Measurements from ENCODE around the gene TMEM235.

The TMEM235 gene

DNA sequence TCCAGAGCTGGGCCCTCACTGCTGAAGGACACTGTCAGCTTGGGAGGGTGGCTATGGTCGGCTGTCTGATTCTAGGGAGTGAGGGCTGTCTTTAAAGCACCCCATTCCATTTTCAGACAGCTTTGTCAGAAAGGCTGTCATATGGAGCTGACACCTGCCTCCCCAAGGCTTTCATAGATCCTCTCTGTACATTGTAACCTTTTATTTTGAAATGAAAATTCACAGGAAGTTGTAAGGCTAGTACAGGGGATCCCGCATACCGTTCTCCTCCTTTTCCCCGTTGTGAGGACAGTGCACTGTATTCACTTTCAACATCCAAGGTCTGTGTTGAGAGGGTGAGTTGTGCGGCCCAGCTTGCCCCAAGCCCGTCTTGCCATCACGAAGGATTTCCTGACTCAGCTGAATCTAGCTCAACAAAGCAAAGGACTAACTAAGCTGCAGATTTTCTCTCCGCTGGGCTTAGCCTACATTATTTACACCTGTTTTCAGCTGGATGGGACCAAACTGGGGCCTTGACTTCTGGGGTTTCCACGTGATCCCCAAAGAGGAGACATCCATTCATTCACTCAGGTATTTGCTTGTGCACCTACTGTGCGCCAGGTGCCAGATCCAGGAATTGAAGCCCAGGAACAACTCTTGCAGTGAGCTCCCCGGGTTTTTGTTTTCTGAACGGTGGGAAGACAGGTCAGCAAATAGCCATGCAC, 5.2 kb upstream of the TMEM235 start:
- no peak overlapping the region for H3K4me3 ChIP-seq (ENCODE audit: insufficient read depth in 1 of 2, low read depth in 1 of 2, low read length in 2 of 2)
- no peak overlapping the region for H2BK5ac ChIP-seq (ENCODE audit: low read depth, low read length, poor library complexity, severe bottlenecking)

GRCh38 chr17:78226759-78227454, 4.5 kb upstream of the TMEM235 start:
- H2BK12ac ChIP-seq (ENCODE audit: low read length in 2 of 2) = no peak overlapping the region
- peaks cover 20 to 28% of the 10 kb centered on the region in 2 experiments for H3K27me3 ChIP-seq (ENCODE audit: control insufficient read depth in 1 of 2, insufficient read depth in 1 of 2, low read length in 2 of 2)
- no peak overlapping the region for H3K4me2 ChIP-seq (ENCODE audit: low read length, poor library complexity, severe bottlenecking)
- no peak overlapping the region for H2AK5ac ChIP-seq (ENCODE audit: low read length, severe bottlenecking)
- no peak overlapping the region for H2BK15ac ChIP-seq (ENCODE audit: low read depth, poor library complexity, severe bottlenecking)
- no peak overlapping the region for H3K9ac ChIP-seq (ENCODE audit: low read length)
- no peak overlapping the region for H2BK5ac ChIP-seq (ENCODE audit: low read depth, low read length, poor library complexity, severe bottlenecking)
- H4K91ac ChIP-seq (ENCODE audit: low read length) = peak overlapping the region; percentile 47
- H3K4me1 ChIP-seq (ENCODE audit: control insufficient read depth, insufficient read depth, low read depth, low read length) = peaks cover 13% of the 10 kb centered on the region
- DNase-seq = no peak
- no peak overlapping the region for H3K14ac ChIP-seq (ENCODE audit: low read length in 2 of 2)
- no peak overlapping the region for H2AFZ ChIP-seq (ENCODE audit: low read depth, low read length)
- H3K23ac ChIP-seq (ENCODE audit: low read length in 2 of 2) = no peak overlapping the region
- H3K79me1 ChIP-seq (replicated peaks; ENCODE audit: low read length, poor library complexity, severe bottlenecking) = no peaks in the 10 kb centered on the region
- H3K27ac ChIP-seq (ENCODE audit: low read length, poor library complexity, severe bottlenecking) = no peak overlapping the region
- H3K18ac ChIP-seq (ENCODE audit: low read depth in 1 of 2, low read length in 2 of 2) = no peak overlapping the region
- no peak overlapping the region for H3K4ac ChIP-seq (ENCODE audit: low read depth in 1 of 2, low read length in 2 of 2)
- no peaks in the 10 kb centered on the region for H3K9me3 ChIP-seq (ENCODE audit: control insufficient read depth, low read length)
- H4K8ac ChIP-seq (ENCODE audit: low read length) = peak overlapping the region; percentile 36
- peak overlapping the region in 1 of 2 experiments; percentile 5 for H3K4me3 ChIP-seq (ENCODE audit: insufficient read depth in 1 of 2, low read depth in 1 of 2, low read length in 2 of 2)
- H2BK120ac ChIP-seq (ENCODE audit: low read depth, low read length) = no peak overlapping the region
- WGBS = 85% methylated on average over 18 of the region's 20 CpGs
- H3K36me3 ChIP-seq (ENCODE audit: control insufficient read depth in 1 of 2, insufficient read depth in 2 of 2, low read depth in 1 of 2, low read length in 2 of 2) = peaks cover 0 to 7% of the 10 kb centered on the region in 2 experiments

More for the DNA sequence above, 5.2 kb upstream of the TMEM235 start:
- no peak overlapping the region for H4K8ac ChIP-seq (ENCODE audit: low read length)
- H3K36me3 ChIP-seq (ENCODE audit: control insufficient read depth in 1 of 2, insufficient read depth in 2 of 2, low read depth in 1 of 2, low read length in 2 of 2) = peaks cover 0 to 7% of the 10 kb centered on the region in 2 experiments
- no peak for DNase-seq
- whole genome bisulfite sequencing = 73% methylated on average over 12 of the region's 12 CpGs
- H3K27me3 ChIP-seq (ENCODE audit: control insufficient read depth in 1 of 2, insufficient read depth in 1 of 2, low read length in 2 of 2) = peaks cover 15 to 23% of the 10 kb centered on the region in 2 experiments
- H3K79me1 ChIP-seq (replicated peaks; ENCODE audit: low read length, poor library complexity, severe bottlenecking) = no peaks in the 10 kb centered on the region
- no peak overlapping the region for H3K4me2 ChIP-seq (ENCODE audit: low read length, poor library complexity, severe bottlenecking)
- H2AFZ ChIP-seq (ENCODE audit: low read depth, low read length) = no peak overlapping the region
- H2BK12ac ChIP-seq (ENCODE audit: low read length in 2 of 2) = no peak overlapping the region
- H3K4me1 ChIP-seq (ENCODE audit: control insufficient read depth, insufficient read depth, low read depth, low read length) = peaks cover 8% of the 10 kb centered on the region
- H2BK15ac ChIP-seq (ENCODE audit: low read depth, poor library complexity, severe bottlenecking) = no peak overlapping the region
- no peaks in the 10 kb centered on the region for H3K9me3 ChIP-seq (ENCODE audit: control insufficient read depth, low read length)
- H3K23ac ChIP-seq (ENCODE audit: low read length in 2 of 2) = no peak overlapping the region
- no peak overlapping the region for H4K91ac ChIP-seq (ENCODE audit: low read length)
- H3K18ac ChIP-seq (ENCODE audit: low read depth in 1 of 2, low read length in 2 of 2) = no peak overlapping the region
- no peak overlapping the region for H2BK120ac ChIP-seq (ENCODE audit: low read depth, low read length)
- no peak overlapping the region for H3K14ac ChIP-seq (ENCODE audit: low read length in 2 of 2)
- H2AK5ac ChIP-seq (ENCODE audit: low read length, severe bottlenecking) = no peak overlapping the region
- H3K9ac ChIP-seq (ENCODE audit: low read length) = no peak overlapping the region
- no peak overlapping the region for H3K27ac ChIP-seq (ENCODE audit: low read length, poor library complexity, severe bottlenecking)
- H3K4ac ChIP-seq (ENCODE audit: low read depth in 1 of 2, low read length in 2 of 2) = no peak overlapping the region

DNA sequence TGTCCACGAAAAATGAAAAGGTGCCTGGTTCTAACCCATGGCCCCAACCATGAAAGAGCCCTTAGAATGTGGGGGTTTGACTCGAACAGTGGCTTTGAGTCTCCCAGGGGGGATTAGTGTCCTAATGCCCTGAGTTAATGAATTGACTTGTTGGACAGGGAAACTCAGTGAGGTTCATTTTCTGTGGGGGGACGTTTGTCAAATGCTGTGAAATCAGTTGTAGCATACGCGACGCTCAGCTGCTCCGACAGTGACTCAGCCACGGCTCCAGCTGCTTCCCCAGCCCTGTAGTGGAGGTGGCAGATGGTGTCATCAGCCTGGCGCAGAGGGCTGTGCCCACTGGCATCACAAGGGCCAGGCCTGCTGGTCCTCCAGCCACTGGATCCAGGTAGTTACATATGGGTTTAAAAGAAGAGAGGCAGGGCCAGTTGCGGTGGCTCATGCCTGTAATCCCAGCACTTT, 3.9 kb upstream of the TMEM235 start:
- no peak overlapping the region for H2AFZ ChIP-seq (ENCODE audit: low read depth, low read length)
- H3K36me3 ChIP-seq (ENCODE audit: control insufficient read depth in 1 of 2, insufficient read depth in 2 of 2, low read depth in 1 of 2, low read length in 2 of 2) = peaks cover 0 to 7% of the 10 kb centered on the region in 2 experiments
- H3K4ac ChIP-seq (ENCODE audit: low read depth in 1 of 2, low read length in 2 of 2) = no peak overlapping the region
- H4K8ac ChIP-seq (ENCODE audit: low read length) = no peak overlapping the region
- H2BK5ac ChIP-seq (ENCODE audit: low read depth, low read length, poor library complexity, severe bottlenecking) = no peak overlapping the region
- no peak for DNase-seq
- peaks cover 24 to 34% of the 10 kb centered on the region in 2 experiments for H3K27me3 ChIP-seq (ENCODE audit: control insufficient read depth in 1 of 2, insufficient read depth in 1 of 2, low read length in 2 of 2)
- no peaks in the 10 kb centered on the region for H3K79me1 ChIP-seq (replicated peaks; ENCODE audit: low read length, poor library complexity, severe bottlenecking)
- peak overlapping the region in 1 of 2 experiments; percentile 74 for H3K14ac ChIP-seq (ENCODE audit: low read length in 2 of 2)
- H2AK5ac ChIP-seq (ENCODE audit: low read length, severe bottlenecking) = no peak overlapping the region
- H3K27ac ChIP-seq (ENCODE audit: low read length, poor library complexity, severe bottlenecking) = no peak overlapping the region
- no peak overlapping the region for H3K9ac ChIP-seq (ENCODE audit: low read length)
- H2BK12ac ChIP-seq (ENCODE audit: low read length in 2 of 2) = no peak overlapping the region
- H2BK15ac ChIP-seq (ENCODE audit: low read depth, poor library complexity, severe bottlenecking) = no peak overlapping the region
- no peaks in the 10 kb centered on the region for H3K9me3 ChIP-seq (ENCODE audit: control insufficient read depth, low read length)
- no peak overlapping the region for H3K4me3 ChIP-seq (ENCODE audit: insufficient read depth in 1 of 2, low read depth in 1 of 2, low read length in 2 of 2)
- no peak overlapping the region for H4K91ac ChIP-seq (ENCODE audit: low read length)
- 87% methylated on average over 10 of the region's 10 CpGs for WGBS
- H3K18ac ChIP-seq (ENCODE audit: low read depth in 1 of 2, low read length in 2 of 2) = no peak overlapping the region
- H3K4me1 ChIP-seq (ENCODE audit: control insufficient read depth, insufficient read depth, low read depth, low read length) = peaks cover 18% of the 10 kb centered on the region
- H3K23ac ChIP-seq (ENCODE audit: low read length in 2 of 2) = no peak overlapping the region
- H3K4me2 ChIP-seq (ENCODE audit: low read length, poor library complexity, severe bottlenecking) = no peak overlapping the region
- no peak overlapping the region for H2BK120ac ChIP-seq (ENCODE audit: low read depth, low read length)

- H3K9ac ChIP-seq (ENCODE audit: low read length) = no peak overlapping the region
- H2AK5ac ChIP-seq (ENCODE audit: low read length, severe bottlenecking) = no peak overlapping the region
- no peak overlapping the region for H3K4ac ChIP-seq (ENCODE audit: low read depth in 1 of 2, low read length in 2 of 2)
- no peak overlapping the region for H2BK15ac ChIP-seq (ENCODE audit: low read depth, poor library complexity, severe bottlenecking)
- H3K4me2 ChIP-seq (ENCODE audit: low read length, poor library complexity, severe bottlenecking) = no peak overlapping the region
- no peak overlapping the region for H3K14ac ChIP-seq (ENCODE audit: low read length in 2 of 2)
- no peak overlapping the region for H4K91ac ChIP-seq (ENCODE audit: low read length)
- H3K18ac ChIP-seq (ENCODE audit: low read depth in 1 of 2, low read length in 2 of 2) = no peak overlapping the region
- H3K27me3 ChIP-seq (ENCODE audit: control insufficient read depth in 1 of 2, insufficient read depth in 1 of 2, low read length in 2 of 2) = peaks cover 29 to 40% of the 10 kb centered on the region in 2 experiments
- no peak overlapping the region for H3K4me3 ChIP-seq (ENCODE audit: insufficient read depth in 1 of 2, low read depth in 1 of 2, low read length in 2 of 2)
- 87% methylated on average over 4 of the region's 4 CpGs for WGBS
- H2BK5ac ChIP-seq (ENCODE audit: low read depth, low read length, poor library complexity, severe bottlenecking) = no peak overlapping the region
- H3K4me1 ChIP-seq (ENCODE audit: control insufficient read depth, insufficient read depth, low read depth, low read length) = peaks cover 18% of the 10 kb centered on the region
- no peak overlapping the region for H2BK12ac ChIP-seq (ENCODE audit: low read length in 2 of 2)
- DNase-seq = no peak
- peaks cover 0 to 7% of the 10 kb centered on the region in 2 experiments for H3K36me3 ChIP-seq (ENCODE audit: control insufficient read depth in 1 of 2, insufficient read depth in 2 of 2, low read depth in 1 of 2, low read length in 2 of 2)
- H4K8ac ChIP-seq (ENCODE audit: low read length) = no peak overlapping the region
- no peaks in the 10 kb centered on the region for H3K79me1 ChIP-seq (replicated peaks; ENCODE audit: low read length, poor library complexity, severe bottlenecking)
- no peak overlapping the region for H2AFZ ChIP-seq (ENCODE audit: low read depth, low read length)
- H3K23ac ChIP-seq (ENCODE audit: low read length in 2 of 2) = no peak overlapping the region
- H2BK120ac ChIP-seq (ENCODE audit: low read depth, low read length) = no peak overlapping the region
- no peaks in the 10 kb centered on the region for H3K9me3 ChIP-seq (ENCODE audit: control insufficient read depth, low read length)
- no peak overlapping the region for H3K27ac ChIP-seq (ENCODE audit: low read length, poor library complexity, severe bottlenecking)
Measured at GRCh38 chr17:78228176-78228575, 3.3 kb upstream of the TMEM235 start.
